Measurements from ENCODE around the gene NCAPG. TPM values are rescaled to one million over a fixed set of nuclear protein-coding genes. Genes with fewer than 3 reads are reported as not detected.

NCAPG gene
- total and polyA plus RNA-seq, 2 of the 4 experiments (the other 2 are of a cell fraction): 10.9 to 26.7 TPM

- no TSS peak for BruUV-seq (replicated peaks)
- Histone ChIP-seq H3K27me3 (ENCODE audit: control insufficient read depth, insufficient read depth, low read length) (no peaks in the 10 kb centered on the region), H3K18ac (ENCODE audit: low read depth, low read length) (no peak overlapping the region), H2AFZ (replicated peaks; ENCODE audit: low read length, poor library complexity) (no peak overlapping the region), H3K27ac (ENCODE audit: insufficient read depth, low read length) (no peak overlapping the region), H3K14ac (replicated peaks; ENCODE audit: low read depth, low read length) (no peak overlapping the region), H3K4ac (ENCODE audit: low read depth, low read length) (no peak overlapping the region), H2BK20ac (ENCODE audit: low read depth, low read length) (no peak overlapping the region), H2BK15ac (ENCODE audit: low read depth, low read length) (no peak overlapping the region), H3K4me3 (ENCODE audit: insufficient read depth, low read depth, low read length) (no peak overlapping the region), H3K4me1 (ENCODE audit: control insufficient read depth, insufficient read depth, low read length) (peaks cover 2% of the 10 kb centered on the region; the same call in 1 of the 2 replicates), H3K23ac (ENCODE audit: low read depth, low read length) (no peak overlapping the region), H3K36me3 (ENCODE audit: control insufficient read depth, insufficient read depth, low read length) (no peaks in the 10 kb centered on the region), H4K5ac (ENCODE audit: low read depth, low read length) (no peak overlapping the region), H3K9me1 (ENCODE audit: insufficient read depth, low read length) (no peaks in the 10 kb centered on the region), H3K4me2 (ENCODE audit: low read depth, low read length) (no peak overlapping the region), H2BK120ac (ENCODE audit: low read depth, low read length) (no peak overlapping the region), H4K91ac (ENCODE audit: insufficient read depth, low read depth, low read length) (no peak overlapping the region), H4K8ac (ENCODE audit: low read depth in 2 of 2, low read length in 2 of 2) (no peak overlapping the region), H3K79me1 (ENCODE audit: low read depth in 1 of 2, low read length in 2 of 2) (no peaks in the 10 kb centered on the region; a peak in 1 of 4 replicates), H2AK5ac (ENCODE audit: low read depth, low read length) (no peak overlapping the region), H2BK5ac (ENCODE audit: low read depth, low read length, poor library complexity, severe bottlenecking) (no peak overlapping the region), H3K9ac (ENCODE audit: low read depth, low read length) (no peak overlapping the region), H3K9me3 (ENCODE audit: control insufficient read depth, insufficient read depth, low read length) (no peaks in the 10 kb centered on the region), H2AK9ac (replicated peaks; ENCODE audit: low read depth, low read length, poor library complexity) (no peak overlapping the region), H4K20me1 (ENCODE audit: insufficient read depth, low read length) (no peaks in the 10 kb centered on the region), H3K56ac (ENCODE audit: extremely low read depth, insufficient read depth, low read length) (no peak overlapping the region)
- intact Hi-C loops (cut with micrococcal nuclease): no loop called here
- POLR2A ChIA-PET (ENCODE audit: unreplicated experiment): no interaction called here
- in situ Hi-C loops (cut with MboI; ENCODE audit: low sequenced_read_pairs): no loop called here
- dilution Hi-C loops (cut with HindIII; ENCODE audit: low sequenced_read_pairs, unreplicated experiment): no loop called here
- no peak for DNase-seq
- CTCF ChIA-PET: no interaction called here
- ATAC-seq (ENCODE audit: low read depth): no peak
- TF ChIP-seq MXI1 (IDR thresholded peaks at IDR 0.05; ENCODE audit: borderline replicate concordance, low read depth, low read length) (no peak), NFE2L2 (IDR thresholded peaks at IDR 0.05; ENCODE audit: low read depth, low read length) (no peak), RAD21 (IDR thresholded peaks at IDR 0.05; ENCODE audit: low read length) (no peak), BHLHE40 (IDR thresholded peaks at IDR 0.05; ENCODE audit: low read depth, low read length) (no peak), POLR2A (IDR thresholded peaks at IDR 0.05; ENCODE audit: low read depth, low read length) (no peak), CEBPB (IDR thresholded peaks at IDR 0.05; ENCODE audit: low read depth, low read length) (no peak)
- TF ChIP-seq, protein P1, sequence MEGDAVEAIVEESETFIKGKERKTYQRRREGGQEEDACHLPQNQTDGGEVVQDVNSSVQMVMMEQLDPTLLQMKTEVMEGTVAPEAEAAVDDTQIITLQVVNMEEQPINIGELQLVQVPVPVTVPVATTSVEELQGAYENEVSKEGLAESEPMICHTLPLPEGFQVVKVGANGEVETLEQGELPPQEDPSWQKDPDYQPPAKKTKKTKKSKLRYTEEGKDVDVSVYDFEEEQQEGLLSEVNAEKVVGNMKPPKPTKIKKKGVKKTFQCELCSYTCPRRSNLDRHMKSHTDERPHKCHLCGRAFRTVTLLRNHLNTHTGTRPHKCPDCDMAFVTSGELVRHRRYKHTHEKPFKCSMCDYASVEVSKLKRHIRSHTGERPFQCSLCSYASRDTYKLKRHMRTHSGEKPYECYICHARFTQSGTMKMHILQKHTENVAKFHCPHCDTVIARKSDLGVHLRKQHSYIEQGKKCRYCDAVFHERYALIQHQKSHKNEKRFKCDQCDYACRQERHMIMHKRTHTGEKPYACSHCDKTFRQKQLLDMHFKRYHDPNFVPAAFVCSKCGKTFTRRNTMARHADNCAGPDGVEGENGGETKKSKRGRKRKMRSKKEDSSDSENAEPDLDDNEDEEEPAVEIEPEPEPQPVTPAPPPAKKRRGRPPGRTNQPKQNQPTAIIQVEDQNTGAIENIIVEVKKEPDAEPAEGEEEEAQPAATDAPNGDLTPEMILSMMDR (conservative IDR thresholded peaks at IDR 0.05; ENCODE audit: low read depth, low read length): no peak
- TF ChIP-seq, protein P2, sequence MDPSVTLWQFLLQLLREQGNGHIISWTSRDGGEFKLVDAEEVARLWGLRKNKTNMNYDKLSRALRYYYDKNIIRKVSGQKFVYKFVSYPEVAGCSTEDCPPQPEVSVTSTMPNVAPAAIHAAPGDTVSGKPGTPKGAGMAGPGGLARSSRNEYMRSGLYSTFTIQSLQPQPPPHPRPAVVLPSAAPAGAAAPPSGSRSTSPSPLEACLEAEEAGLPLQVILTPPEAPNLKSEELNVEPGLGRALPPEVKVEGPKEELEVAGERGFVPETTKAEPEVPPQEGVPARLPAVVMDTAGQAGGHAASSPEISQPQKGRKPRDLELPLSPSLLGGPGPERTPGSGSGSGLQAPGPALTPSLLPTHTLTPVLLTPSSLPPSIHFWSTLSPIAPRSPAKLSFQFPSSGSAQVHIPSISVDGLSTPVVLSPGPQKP (IDR thresholded peaks at IDR 0.05; ENCODE audit: borderline replicate concordance, low read depth, low read length): no peak
- WGBS, 2 experiments (ENCODE audit: extremely low coverage in 2 of 2, insufficient read length in 1 of 2): 100% methylated on average over 1 of the region's 2 CpGs; no CpG with 5 or more reads in 1 of the 2 experiments
Measured at GRCh38 chr4:17866810-17867209, 56.0 kb downstream of the NCAPG start.
